HG02571 (cell line): ENCODE data around the gene WDR18.

Experiments
- ATAC-seq: cut with Tn5 transposase; IDR thresholded peaks from one replicate; pipeline ENCODE4 v1.9.1; 2021; ENCODE audit warnings: mild to moderate bottlenecking, moderate library complexity; ENCODE audit not compliant: unreplicated experiment

Gene WDR18

DNA sequence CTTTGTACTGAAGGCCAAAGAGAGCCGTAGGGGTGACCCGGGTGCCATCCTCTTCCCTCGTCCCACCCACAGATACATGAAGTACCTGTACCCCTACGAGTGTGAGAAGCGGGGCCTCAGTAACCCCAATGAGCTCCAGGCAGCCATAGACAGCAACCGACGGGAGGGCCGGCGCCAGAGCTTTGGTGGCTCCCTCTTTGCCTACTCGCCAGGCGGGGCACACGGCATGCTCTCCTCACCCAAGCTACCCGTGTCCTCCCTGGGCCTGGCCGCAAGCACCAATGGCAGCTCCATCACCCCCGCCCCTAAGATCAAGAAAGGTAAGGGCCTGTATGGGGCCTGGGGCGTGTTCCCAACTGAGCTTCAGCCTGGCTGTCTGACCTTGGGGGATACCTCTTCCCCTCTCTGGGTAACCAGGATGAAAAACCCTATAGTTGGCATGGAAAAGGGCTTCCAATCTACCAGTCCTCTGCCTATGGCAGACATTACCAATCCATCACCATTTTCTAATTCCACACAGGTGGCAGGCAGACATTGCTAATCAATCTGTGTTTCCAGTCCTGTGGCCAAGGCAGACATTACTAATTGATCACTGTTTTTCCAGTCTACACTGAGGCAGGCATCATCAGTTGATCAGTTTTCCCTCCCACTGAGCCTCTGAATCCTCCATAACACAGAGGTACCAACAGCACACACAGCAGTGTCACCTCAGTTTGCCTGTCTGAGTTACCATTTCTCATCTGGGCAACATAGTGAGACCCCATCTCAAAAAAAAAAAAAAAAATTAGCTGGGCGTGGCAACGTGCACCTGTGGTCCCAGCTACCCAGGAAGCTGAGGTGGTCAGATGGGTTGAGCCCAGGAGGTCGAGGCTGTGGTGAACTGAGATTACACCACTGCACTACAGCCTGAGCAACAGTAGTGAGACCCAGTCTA lies 19.1 kb upstream of the WDR18 start:
- ATAC-seq: no peak

DNA sequence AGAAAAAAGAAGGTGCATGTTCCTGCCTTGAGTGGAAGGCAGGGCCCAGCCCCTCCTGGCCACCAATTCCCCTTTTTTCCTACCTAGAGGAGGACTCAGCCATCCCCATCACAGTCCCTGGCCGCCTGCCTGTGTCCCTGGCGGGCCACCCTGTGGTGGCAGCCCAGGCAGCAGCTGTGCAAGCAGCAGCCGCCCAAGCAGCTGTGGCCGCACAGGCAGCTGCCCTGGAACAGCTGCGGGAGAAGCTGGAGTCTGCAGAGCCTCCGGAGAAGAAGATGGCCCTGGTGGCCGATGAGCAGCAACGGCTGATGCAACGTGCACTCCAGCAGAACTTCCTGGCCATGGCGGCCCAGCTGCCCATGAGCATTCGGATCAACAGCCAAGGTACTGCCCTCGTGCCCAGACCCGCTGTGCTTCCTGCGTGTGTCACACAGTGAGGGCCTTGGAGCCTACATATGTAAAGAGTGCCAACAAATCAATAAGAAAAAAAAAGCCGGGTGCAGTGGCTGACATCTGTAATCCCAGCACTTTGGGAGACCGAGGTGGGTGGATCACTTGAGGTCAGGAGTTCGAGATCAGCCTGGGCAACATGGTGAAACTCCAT lies 17.6 kb upstream of the WDR18 start:
- no peak for ATAC-seq

DNA sequence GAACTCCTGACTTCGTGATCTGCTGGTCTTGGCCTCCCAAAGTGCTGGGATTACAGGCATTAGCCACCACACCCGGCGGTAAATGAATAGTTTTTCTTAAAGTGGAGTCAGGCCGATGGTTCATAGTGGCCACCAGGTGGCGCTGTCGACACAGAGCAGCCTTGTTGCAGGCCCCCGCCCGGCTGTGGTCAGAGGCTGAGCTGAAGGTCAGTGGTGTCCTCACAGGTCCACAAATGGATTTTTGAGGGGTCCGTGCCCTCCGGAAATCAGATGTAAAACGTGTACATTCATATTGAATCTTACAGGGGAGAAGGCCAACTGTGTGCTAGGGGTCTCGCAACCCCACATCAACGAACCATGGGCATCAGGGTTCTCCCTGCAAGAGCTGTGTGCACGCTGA lies 13.4 kb upstream of the WDR18 start:
- ATAC-seq: no peak

DNA sequence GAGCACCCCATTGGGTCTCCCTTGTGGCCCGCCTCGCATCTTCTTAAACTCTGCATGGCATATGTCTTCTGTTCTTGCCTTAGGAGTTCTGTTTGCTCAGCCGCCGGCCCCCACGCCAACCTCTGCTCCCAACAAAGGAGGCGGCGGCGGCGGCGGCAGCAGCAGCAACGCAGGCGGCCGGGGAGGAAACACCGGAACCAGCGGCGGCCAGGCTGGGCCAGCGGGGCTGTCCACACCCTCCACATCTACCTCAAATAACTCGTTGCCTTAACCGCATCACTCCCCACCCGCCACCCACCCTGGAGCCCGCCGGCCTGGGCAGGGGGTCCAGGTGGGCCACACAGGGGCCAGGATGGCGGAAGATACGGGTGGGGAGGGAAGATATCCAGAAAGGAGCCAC lies 12.3 kb upstream of the WDR18 start:
- no peak for ATAC-seq

DNA sequence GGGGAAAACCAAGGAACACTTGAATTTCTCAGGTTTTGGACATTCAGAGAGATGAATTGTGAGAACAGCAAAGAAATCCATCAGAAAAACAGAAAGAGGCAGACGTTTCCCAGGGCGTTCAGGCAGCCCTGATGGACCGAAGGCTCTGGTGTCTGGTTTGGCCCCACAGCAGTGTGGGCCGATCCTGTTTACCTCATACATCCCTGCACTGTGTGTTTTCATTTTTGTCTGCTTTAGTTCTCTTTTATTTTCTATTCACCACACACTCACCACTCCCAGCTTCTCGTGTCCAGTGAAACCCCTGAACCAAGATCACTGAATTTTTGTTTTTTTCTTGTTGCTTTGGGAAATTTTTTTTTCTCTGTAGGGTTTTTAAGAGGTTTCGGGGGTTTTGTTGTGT lies 11.9 kb upstream of the WDR18 start:
- ATAC-seq: no peak

DNA sequence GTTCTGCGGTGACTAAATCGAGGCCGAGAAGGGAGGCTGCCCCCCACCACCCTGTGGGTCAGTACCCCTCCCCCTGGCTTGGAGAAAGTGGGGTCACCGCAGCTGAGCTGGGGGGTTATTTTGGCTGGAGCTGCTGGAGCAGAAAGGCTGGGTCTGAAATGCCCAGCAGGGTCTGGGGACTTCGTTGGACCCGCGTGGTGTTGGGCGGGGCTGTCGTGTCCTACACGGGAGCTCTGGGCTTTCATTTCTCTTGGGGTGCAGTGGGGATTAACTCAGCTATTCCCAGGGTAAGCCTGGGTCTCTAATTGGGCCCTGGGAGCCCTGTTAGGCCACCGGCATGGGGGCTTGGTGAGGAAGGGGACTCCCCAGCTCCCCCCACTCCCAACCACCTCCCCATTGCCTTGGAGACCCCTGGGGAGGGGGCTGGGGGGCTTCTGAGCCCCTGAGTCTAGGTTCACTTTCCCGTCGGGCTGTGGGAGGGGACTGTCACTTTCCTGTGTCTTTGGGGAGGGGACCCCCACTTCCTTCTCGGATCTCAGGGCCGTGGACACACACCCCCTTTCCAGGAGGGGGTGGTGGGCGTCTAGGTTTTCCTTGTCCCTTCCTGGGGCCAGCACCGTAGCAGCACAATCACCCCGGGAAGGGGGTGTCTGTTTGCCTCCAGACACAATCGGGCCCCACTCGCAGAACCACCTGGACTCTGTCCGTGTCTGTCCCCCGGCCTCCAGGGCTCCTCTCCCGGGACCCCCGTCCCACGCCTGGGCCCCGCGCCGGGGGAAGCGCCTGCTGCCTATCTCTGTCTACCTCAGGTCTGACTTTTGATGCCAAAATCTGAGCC lies 10.2 kb upstream of the WDR18 start:
- no peak for ATAC-seq

DNA sequence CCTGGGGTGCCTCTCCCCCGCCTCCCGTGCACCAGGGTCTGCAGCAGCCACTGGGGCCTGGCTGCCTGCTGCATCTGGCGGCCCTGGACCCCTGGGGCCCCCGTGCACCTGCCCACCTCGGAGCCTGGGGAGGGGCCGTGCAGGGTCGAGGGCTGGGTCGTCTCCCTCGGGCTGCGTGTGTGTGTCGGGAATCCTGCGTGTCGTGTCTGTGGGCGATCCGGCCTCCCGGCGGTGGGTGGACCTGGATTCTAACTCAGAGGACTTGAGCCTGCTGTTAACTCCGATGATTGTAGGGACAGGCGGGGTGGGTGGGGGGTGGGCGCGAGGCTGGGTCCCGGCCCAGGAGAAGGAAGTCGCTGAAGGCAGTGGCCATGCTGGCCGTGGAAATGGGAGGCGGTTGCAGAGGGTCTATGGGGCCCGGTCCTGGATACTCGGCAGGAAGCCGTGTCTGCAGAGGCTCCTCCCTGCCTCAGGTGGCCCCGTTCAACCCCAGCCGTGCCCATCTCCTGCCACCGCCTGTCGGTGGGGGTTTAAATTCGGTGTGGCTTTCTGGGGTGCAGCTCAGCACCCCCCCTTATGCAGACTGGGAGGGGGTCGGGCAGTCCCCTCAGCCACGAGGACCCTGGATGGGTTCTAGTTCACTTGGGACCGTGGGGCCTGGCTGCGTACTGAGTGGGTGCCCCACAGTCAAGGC lies 9.4 kb upstream of the WDR18 start:
- no peak for ATAC-seq

DNA sequence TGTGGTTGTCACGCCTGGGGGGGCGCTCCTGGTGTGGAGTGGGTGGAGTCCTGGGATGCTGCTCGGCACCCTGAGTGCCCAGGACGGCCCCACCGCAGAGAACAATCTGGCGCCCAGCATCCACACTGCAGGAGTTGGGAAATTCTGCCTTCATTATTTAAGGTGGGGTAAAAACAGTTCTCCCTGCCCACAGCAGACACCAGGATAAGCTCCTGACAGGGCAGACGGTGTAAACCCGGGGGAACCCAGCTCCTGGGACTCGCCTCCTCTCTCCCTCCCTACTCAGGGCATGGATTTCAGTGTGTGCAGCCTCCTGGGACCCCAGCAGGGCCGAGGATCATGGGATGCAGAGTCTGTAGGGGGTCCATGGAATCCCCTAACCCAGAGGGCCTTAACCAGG lies 7.7 kb upstream of the WDR18 start:
- ATAC-seq: no peak

DNA sequence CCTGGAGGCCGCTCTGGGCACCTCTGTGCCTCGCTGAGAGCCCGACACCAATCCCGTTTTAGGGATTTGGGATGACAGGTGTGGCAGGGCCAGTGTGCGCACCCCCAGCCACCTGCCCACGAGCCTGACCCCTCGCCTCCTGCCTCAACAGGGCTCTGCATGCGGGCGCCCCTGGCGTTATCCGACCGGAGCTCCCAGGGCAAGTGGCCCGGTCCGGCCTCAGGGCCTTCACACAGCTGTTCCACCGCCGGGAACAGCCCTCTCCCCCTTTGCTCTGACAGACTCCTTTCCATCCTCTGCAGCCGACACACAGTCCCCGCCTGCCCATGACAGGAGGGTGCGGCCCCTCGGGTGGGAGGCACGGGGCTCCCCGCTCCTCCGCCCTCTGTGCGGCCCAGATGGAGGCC lies 7.1 kb upstream of the WDR18 start:
- no peak for ATAC-seq

DNA sequence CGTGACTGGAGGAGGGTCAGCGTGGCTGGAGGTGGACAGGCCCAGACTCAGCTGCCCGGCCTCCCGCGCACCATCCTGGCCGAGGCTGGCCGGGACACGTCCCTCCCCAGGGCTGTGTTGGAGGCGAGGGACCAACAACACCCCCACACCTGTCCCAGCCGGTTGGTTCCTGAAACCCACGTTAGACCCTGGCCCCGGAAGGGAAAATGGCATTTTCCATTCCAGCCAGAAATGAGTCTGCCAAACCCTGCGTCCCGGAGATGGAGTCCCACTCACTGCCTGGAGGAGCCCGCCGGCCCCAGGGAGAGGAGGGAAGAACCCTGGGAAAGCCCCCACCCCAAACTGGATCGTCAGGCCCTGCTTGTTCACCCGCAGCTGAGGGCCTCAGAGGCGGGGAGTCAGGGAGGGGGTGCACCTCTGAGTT lies 4.8 kb upstream of the WDR18 start:
- ATAC-seq: no peak

DNA sequence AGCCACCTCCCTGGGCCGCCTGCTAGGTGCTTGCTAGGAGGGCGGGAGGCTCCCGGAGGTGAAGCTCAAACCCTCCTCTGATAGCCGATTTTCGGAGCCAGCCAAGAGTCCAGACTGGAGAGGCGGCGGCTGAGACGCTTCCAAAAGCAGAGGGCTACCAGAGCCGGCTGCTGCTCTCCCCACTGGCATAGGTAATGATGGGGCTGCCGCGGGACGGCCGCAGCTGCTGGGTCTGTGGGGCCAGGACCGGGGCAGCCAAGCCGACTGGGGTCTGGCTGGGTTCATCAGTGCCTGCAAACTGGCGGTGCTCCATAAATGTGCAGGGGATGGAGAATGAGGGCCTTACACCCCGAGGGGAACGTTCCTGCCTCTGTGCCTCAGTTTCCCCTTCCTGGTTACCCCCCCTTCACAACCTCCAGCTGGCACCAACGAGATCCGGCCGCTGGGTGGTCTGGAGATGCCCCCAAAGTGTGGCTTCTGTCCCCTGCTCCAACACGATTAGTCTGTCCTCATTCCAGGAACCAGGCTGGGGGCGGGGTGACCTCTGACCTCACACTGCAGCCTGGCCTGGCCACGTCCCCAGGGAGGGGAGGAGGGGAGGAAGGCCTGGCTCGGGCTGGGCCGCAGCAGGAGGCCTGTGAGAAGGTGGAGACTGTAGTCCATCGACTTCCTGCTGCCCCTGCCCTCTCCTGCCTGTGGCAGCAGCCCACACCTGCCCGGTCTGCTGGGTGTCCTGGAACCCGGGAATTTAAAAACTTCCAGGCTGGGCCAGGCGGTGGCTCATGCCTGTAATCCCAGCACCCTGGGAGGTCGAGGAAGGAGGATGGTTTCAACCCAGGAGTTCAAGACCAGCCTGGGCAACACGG lies 3.8 kb upstream of the WDR18 start:
- ATAC-seq: no peak

DNA sequence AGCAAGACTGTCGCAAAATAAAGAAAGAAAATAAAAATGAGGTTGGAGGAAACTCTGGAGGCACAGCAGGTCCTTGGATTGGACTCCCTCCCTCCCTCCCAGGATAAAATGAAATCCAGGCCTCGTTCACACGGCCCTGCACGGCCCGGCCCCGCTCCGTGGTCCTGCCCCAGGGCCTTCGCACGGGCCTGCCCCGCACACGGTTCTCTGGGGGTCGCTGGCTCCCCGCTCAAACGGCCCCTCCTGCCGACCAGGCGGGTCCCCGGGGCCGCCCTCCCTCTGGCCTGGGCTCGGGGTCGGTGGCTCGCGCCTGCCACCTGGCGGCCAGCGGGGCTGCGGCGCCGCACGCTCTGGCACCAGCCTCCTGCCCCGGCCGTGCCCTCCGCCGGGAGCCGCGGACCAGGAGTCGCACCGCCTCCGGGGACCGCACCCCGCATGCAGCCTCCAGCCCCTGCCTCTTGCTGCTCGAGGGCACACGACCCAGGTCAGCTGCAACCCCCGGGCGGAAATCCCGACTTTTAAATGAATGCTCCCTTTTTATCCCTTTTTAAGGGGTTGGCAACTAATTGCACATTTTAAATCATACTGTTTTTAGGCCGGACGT lies 1.5 kb upstream of the WDR18 start:
- ATAC-seq: no peak

DNA sequence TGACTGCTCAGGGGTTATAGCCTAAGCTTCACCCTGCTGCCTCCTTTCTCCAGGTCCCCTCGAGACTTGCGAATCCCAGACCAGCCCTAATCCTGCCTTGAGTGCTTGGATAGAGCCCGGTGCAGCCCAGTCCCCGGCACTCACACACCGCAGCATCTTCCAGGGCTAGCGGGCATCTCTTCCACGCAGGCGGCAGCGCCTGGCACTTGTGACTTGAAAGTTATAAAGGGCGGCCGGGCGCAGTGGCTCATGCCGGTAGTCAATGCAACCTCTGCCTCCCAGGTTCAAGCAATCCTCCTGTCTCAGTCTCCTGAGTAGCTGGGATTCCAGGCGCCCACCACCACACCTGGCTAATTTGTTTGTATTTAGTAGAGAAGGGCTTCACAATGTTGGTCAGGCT lies 1.9 kb downstream of the WDR18 start:
- no peak for ATAC-seq

DNA sequence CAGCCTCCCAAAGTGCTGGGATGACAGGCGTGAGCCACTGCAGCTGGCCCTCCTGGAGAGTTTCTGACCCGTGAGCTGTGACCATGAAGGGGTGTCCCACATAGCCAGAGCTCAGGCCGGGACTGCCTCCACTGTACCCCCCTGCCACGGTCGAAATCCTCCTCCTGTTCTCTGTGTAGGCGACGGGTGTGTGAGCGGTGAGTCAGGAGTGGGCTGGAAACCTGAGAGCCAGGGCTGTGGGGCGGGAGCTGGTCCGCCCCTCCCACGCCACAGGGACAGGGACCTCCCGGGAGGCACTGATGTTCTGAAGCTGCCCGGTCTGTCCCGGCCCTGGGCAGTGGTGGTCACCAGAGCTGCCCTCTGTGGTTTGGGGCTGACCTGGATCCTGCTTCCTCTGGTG lies 3.9 kb downstream of the WDR18 start:
- ATAC-seq: no peak

DNA sequence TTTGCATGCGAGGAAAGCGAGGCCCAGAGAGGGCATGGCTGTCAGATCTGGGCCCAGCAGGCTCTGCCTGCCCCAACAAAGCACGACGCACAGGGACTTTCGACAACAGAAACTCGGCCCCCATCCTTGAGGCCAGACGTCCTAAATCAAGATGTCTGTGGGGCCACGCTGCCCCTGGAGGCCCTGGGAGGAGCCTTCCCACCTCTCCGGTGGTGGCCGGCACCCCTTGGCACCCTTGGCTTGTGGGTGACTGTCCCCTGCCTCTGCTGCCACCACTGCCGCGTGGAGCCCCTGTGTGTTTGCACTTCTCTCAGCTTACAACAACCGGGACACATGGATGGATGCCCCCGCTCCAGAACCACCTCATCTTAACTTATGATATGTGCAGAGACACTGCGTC lies 4.4 kb downstream of the WDR18 start:
- ATAC-seq: no peak

DNA sequence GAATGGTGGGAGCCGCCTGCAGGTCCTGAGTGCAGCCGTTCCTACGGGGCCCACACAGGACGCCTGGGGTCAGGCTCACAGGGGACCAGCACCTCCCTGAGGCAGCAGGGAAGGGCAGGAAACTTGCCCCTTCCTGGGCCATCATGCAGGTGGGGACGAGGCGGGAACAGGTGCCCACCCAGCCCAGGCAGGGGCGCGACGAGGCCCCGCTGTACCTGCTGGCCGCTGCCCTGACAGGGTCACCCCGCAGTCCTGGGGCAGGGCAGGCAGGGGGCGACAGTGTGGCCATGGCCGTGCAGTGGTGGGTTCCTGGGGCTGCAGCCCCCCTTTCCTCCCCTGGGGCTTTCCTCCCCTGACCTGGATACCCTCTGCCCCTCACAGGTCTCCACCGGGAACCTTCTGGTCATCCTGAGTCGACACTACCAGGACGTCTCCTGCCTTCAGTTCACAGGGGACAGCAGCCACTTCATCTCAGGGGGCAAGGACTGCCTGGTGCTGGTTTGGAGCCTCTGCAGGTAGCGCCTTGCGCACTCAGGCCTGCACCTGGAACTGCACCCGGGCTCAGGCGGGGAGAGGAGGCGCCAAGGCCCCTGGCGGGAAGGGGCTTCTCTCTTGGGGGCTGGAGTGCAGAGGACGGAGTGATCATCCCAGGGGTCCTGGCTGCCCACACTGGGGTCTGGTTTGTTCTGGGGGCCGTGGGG lies 5.4 kb downstream of the WDR18 start:
- ATAC-seq: no peak

DNA sequence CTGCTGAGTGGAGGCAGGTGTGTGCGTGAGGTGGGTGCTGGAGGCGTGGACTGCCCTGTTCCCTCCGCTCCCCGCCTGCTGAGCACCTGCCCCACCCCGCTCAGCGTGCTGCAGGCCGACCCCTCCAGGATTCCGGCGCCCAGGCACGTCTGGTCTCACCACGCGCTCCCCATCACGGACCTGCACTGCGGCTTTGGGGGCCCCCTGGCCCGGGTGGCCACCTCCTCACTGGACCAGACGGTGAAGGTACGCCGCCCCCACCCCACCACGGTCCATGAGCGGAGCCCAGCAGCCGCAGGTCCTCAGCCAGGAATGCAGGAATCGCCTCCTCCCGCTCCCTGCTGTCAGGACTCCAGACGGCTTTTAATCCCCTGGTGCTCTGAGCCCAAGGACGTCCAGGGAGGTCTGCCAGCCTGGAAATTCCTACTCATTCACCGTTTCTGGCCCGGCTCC lies 6.0 kb downstream of the WDR18 start:
- ATAC-seq: no peak

DNA sequence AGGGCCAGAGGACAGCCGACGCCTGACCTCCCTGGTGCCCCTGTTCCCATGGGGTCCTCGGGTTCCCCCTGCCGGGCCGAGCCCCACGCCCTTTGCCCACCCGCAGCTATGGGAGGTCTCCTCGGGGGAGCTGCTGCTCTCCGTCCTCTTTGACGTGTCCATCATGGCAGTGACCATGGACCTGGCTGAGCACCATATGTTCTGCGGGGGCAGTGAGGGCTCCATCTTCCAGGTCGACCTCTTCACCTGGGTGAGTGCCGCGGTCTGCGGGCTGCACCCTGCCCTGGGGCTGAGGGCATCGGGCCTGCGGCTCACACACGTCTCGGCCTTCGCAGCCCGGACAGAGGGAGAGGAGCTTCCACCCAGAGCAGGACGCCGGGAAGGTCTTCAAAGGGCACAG lies 6.6 kb downstream of the WDR18 start:
- no peak for ATAC-seq
